ENCODE data around the gene APP.

The APP gene

GRCh38 chr21:25858325-25858724 is 312.2 kb downstream of the APP start:
- DNase-seq, result no peak

GRCh38 chr21:25857308-25858074 is 313.1 kb downstream of the APP start:
- no peak for DNase-seq

- DNase-seq, result no peak
These were observed 315.0 kb downstream of the APP start for GRCh38 chr21:25855576-25855975.

GRCh38 chr21:25850126-25850842 is 320.3 kb downstream of the APP start:
- no peak for DNase-seq

GRCh38 chr21:25848309-25848708 is 322.3 kb downstream of the APP start:
- DNase-seq, result no peak

- no peak for DNase-seq
These were observed 324.8 kb downstream of the APP start for GRCh38 chr21:25845729-25846256.

GRCh38 chr21:25842925-25843324 is 327.6 kb downstream of the APP start:
- no peak for DNase-seq

GRCh38 chr21:25838809-25839208 is 331.8 kb downstream of the APP start:
- no peak for DNase-seq

- no peak for DNase-seq
These were observed 332.9 kb downstream of the APP start for GRCh38 chr21:25837533-25838265.

GRCh38 chr21:25836396-25836795 is 334.2 kb downstream of the APP start:
- DNase-seq, result no peak

GRCh38 chr21:25834381-25834780 is 336.2 kb downstream of the APP start:
- no peak for DNase-seq

- DNase-seq, result no peak
These were observed 339.1 kb downstream of the APP start for GRCh38 chr21:25831300-25831960.

Data from central memory CD4-positive, alpha-beta T cell (primary cell).